Hepatocyte (in vitro differentiated cells): ENCODE data around the gene SDHB.

ENCODE experiments used
- CTCF ChIP-seq: fragments of 200-600 bp; sonication (generic); IDR thresholded peaks from 2 replicates; pipeline ENCODE4 v1.5.1; 2016; ENCODE audit warnings: antibody characterized with exemption, mild to moderate bottlenecking; ENCODE audit not compliant: poor library complexity
- EZH2 ChIP-seq: fragments of 200-600 bp; sonication (generic); IDR thresholded peaks from 2 replicates; pipeline ENCODE4 v1.6.1; 2016; ENCODE audit warnings: antibody characterized with exemption, mild to moderate bottlenecking, borderline replicate concordance

DNA sequence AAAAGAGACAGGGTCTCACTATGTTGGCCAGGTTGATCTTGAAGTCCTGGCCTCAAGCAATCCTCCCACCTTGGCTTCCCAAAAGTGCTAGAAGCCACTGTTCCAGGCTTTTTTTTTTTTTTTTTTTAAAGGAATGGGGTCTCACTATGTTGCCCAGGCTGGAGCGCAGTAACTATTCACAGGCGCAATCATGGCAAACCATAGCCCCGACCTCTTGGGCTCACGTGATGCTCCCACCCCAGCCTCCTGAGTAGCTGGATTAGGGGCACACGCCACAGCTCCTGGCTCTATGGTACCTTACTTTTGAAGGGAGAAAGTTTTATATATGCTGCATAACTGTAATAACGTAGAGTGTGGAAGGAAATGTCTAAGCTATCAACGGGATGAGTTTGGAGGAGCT lies 36.4 kb downstream of the SDHB start:
- TF ChIP-seq CTCF (no peak), EZH2 (no peak)
